HG02885 (cell line): Measurements from ENCODE around the gene STRA8.

ENCODE experiments used
- ATAC-seq: cut with Tn5 transposase; IDR thresholded peaks from one replicate; pipeline ENCODE4 v1.9.1; 2021; ENCODE audit warnings: mild to moderate bottlenecking; ENCODE audit not compliant: unreplicated experiment, poor library complexity

STRA8 gene

GRCh38 chr7:135234727-135235126, 1.1 kb downstream of the STRA8 start:
- ATAC-seq: no peak

GRCh38 chr7:135235841-135236240, 2.2 kb downstream of the STRA8 start:
- ATAC-seq: no peak

- ATAC-seq: peak; percentile 56
Measured at GRCh38 chr7:135236727-135237126, 3.1 kb downstream of the STRA8 start.

GRCh38 chr7:135238112-135238744, 4.6 kb downstream of the STRA8 start:
- no peak for ATAC-seq

GRCh38 chr7:135239263-135239662, 5.6 kb downstream of the STRA8 start:
- no peak for ATAC-seq

GRCh38 chr7:135240441-135240840, 6.8 kb downstream of the STRA8 start:
- ATAC-seq: no peak

- ATAC-seq: no peak
Measured at GRCh38 chr7:135242096-135242684, 8.6 kb downstream of the STRA8 start.

- ATAC-seq: no peak
Measured at GRCh38 chr7:135245226-135246190, 11.9 kb downstream of the STRA8 start.

- ATAC-seq: no peak
Measured at GRCh38 chr7:135246191-135246825, 12.7 kb downstream of the STRA8 start.

GRCh38 chr7:135247746-135248471, 14.3 kb downstream of the STRA8 start:
- no peak for ATAC-seq

GRCh38 chr7:135248546-135248945, 14.9 kb downstream of the STRA8 start:
- no peak for ATAC-seq

GRCh38 chr7:135251496-135252391, 18.1 kb downstream of the STRA8 start:
- ATAC-seq: peak; percentile 68

GRCh38 chr7:135253851-135254771, 20.5 kb downstream of the STRA8 start:
- ATAC-seq: no peak

GRCh38 chr7:135257790-135258189, 24.2 kb downstream of the STRA8 start:
- no peak for ATAC-seq

GRCh38 chr7:135258585-135258984, 24.9 kb downstream of the STRA8 start:
- ATAC-seq: no peak

- ATAC-seq: no peak
Measured at GRCh38 chr7:135259702-135260101, 26.1 kb downstream of the STRA8 start.

GRCh38 chr7:135260470-135260869, 26.8 kb downstream of the STRA8 start:
- ATAC-seq: no peak
